ENCODE measurements around the gene PRPF6.

Gene PRPF6

DNA sequence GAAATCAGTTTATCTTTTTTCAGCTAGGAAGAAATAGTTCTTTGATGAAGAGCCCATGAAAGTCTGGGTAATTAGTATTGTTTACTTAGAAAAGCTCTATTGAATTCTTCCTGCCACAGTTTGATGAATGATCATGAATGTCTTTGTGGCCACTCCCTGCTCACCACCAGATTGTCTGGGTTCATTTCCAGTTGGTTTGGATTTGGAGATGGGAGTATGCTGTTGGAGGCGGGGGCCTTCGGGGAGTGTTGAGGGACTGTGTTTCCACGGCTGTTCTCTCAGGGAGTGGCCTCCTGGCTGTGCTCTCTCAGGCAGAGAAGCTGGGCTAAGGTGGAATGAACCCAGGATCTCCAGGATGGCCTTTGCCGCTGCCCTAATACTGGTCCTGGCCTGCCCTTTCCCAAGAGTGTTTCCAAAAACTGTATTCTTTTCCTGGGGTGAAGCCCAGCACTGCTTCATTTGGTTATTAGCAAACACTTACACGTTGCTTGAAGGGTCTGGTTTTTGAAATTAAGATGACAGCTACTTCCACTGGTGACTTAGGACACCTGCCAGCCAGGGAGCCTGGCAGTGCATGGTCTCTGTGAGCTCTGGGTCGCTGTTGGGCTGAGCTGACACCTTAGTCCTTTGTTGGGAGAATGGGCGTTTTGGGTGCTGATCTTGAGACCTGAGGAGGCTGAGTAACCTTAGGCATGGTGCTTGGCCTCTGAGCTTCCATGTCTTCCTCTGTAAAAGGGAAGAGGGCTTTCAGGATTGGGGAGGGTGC lies 23.2 kb downstream of the PRPF6 start:
- TF ChIP-seq, protein P1, sequence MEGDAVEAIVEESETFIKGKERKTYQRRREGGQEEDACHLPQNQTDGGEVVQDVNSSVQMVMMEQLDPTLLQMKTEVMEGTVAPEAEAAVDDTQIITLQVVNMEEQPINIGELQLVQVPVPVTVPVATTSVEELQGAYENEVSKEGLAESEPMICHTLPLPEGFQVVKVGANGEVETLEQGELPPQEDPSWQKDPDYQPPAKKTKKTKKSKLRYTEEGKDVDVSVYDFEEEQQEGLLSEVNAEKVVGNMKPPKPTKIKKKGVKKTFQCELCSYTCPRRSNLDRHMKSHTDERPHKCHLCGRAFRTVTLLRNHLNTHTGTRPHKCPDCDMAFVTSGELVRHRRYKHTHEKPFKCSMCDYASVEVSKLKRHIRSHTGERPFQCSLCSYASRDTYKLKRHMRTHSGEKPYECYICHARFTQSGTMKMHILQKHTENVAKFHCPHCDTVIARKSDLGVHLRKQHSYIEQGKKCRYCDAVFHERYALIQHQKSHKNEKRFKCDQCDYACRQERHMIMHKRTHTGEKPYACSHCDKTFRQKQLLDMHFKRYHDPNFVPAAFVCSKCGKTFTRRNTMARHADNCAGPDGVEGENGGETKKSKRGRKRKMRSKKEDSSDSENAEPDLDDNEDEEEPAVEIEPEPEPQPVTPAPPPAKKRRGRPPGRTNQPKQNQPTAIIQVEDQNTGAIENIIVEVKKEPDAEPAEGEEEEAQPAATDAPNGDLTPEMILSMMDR (conservative IDR thresholded peaks at IDR 0.05; ENCODE audit: low read length), result no peak
- H3K4me3 ChIP-seq (ENCODE audit: low read length), result no peak overlapping the region
- no peak for DNase-seq (ENCODE audit: low read depth)

- H3K4me3 ChIP-seq (ENCODE audit: low read length), result no peak overlapping the region
- DNase-seq (ENCODE audit: low read depth), result no peak
- TF ChIP-seq, protein P1 (conservative IDR thresholded peaks at IDR 0.05; ENCODE audit: low read length), result no peak
Measured at GRCh38 chr20:64005394-64005793, 24.5 kb downstream of the PRPF6 start.

DNA sequence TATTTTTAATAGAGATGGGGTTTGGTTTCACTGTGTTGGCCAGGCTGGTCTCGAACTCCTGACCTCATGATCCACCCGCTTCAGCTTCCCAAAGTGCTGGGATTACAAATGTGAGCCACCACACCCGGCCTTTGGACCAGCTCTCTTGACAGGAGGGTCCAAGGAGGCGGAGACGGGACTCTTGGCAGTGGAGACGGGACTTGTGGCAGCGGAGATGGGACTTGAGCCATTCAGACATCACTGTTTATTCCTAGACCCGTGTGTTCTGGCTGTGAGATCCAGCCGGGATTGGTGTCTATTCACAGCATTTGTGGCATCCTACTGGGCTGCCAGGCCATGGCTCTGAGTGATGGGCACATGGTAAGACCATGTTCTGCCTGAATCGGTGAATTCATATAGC lies 25.6 kb downstream of the PRPF6 start:
- no peak overlapping the region for H3K4me3 ChIP-seq (ENCODE audit: low read length)
- no peak for DNase-seq (ENCODE audit: low read depth)
- TF ChIP-seq, protein P1 (conservative IDR thresholded peaks at IDR 0.05; ENCODE audit: low read length), result no peak

GRCh38 chr20:64006902-64007301 lies 26.0 kb downstream of the PRPF6 start:
- TF ChIP-seq, protein P1 (conservative IDR thresholded peaks at IDR 0.05; ENCODE audit: low read length), result no peak
- DNase-seq (ENCODE audit: low read depth), result no peak
- no peak overlapping the region for H3K4me3 ChIP-seq (ENCODE audit: low read length)

DNA sequence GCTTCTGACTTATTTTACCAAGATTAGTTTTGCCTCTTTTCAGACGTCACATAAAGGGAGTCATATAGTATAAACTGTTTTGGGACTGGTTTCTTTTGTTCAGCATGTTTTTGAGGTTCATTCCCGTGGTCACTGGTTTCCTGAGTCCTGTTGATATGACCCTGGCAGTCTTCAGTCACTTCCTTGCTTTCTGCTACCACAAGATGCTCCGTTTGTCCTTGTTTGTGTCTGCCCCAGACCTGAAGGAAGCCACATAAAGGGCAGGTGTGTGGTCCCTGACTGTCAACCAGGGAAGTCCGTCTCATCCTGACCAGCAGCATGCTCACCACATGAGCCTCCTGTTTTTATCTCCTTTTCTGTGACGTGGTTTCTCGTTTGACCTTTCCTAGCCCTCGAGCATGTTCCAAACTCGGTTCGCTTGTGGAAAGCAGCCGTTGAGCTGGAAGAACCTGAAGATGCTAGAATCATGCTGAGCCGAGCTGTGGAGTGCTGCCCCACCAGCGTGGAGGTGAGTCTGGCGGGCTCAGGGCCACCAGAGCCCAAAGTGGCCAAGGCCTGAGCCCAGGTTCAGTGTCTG lies 29.0 kb downstream of the PRPF6 start:
- TF ChIP-seq, protein P1 (conservative IDR thresholded peaks at IDR 0.05; ENCODE audit: low read length), result no peak
- H3K4me3 ChIP-seq (ENCODE audit: low read length), result no peak overlapping the region
- no peak for DNase-seq (ENCODE audit: low read depth)

GRCh38 chr20:64010711-64011237 lies 29.8 kb downstream of the PRPF6 start:
- DNase-seq (ENCODE audit: low read depth), result peak; percentile 85

More at GRCh38 chr20:64010711-64011237, 29.8 kb downstream of the PRPF6 start:
- no peak overlapping the region for H3K4me3 ChIP-seq (ENCODE audit: low read length)
- TF ChIP-seq, protein P1 (conservative IDR thresholded peaks at IDR 0.05; ENCODE audit: low read length), result no peak
